Inflammatory macrophage treated with lipopolysaccharide for 4 hours (primary cell): Measurements from ENCODE around the gene SH3PXD2A.
"Not testable (repeated sequence)": the region's sequence is repeated elsewhere in the genome, so short reads cannot be mapped to it uniquely, and the experiment has no call there.

Experiments
- DNase-seq: peaks from one replicate; pipeline ENCODE4 v3.0.0-alpha.2; 2020

SH3PXD2A gene

GRCh38 chr10:103765168-103765567 lies 90.2 kb downstream of the SH3PXD2A start:
- DNase-seq, result no peak

- no peak for DNase-seq
These were observed 90.9 kb downstream of the SH3PXD2A start for GRCh38 chr10:103764296-103765088.

- DNase-seq, result peak; percentile 59
These were observed 91.8 kb downstream of the SH3PXD2A start for GRCh38 chr10:103763374-103764202.

GRCh38 chr10:103762916-103763315 lies 92.5 kb downstream of the SH3PXD2A start:
- no peak for DNase-seq

GRCh38 chr10:103762162-103762561 lies 93.2 kb downstream of the SH3PXD2A start:
- DNase-seq, result no peak

- DNase-seq, result peak; percentile 14
These were observed 94.1 kb downstream of the SH3PXD2A start for GRCh38 chr10:103761075-103761920.

- not testable (repeated sequence) for DNase-seq
These were observed 95.1 kb downstream of the SH3PXD2A start for GRCh38 chr10:103760233-103760632.

GRCh38 chr10:103759100-103759781 lies 96.1 kb downstream of the SH3PXD2A start:
- DNase-seq, result peak; percentile 66

- no peak for DNase-seq
These were observed 97.1 kb downstream of the SH3PXD2A start for GRCh38 chr10:103758294-103758681.

GRCh38 chr10:103757531-103758293 lies 97.7 kb downstream of the SH3PXD2A start:
- peak; percentile 71 for DNase-seq

- no peak for DNase-seq
These were observed 99.0 kb downstream of the SH3PXD2A start for GRCh38 chr10:103756277-103756869.

- peak; percentile 58 for DNase-seq
These were observed 102.6 kb downstream of the SH3PXD2A start for GRCh38 chr10:103752680-103753248.

- DNase-seq, result no peak
These were observed 103.6 kb downstream of the SH3PXD2A start for GRCh38 chr10:103751667-103752290.

- DNase-seq, result no peak
These were observed 104.5 kb downstream of the SH3PXD2A start for GRCh38 chr10:103750836-103751235.

GRCh38 chr10:103749779-103750178 lies 105.6 kb downstream of the SH3PXD2A start:
- no peak for DNase-seq

GRCh38 chr10:103748020-103748419 lies 107.4 kb downstream of the SH3PXD2A start:
- DNase-seq, result no peak

- DNase-seq, result no peak
These were observed 108.0 kb downstream of the SH3PXD2A start for GRCh38 chr10:103747193-103747865.

- no peak for DNase-seq
These were observed 108.8 kb downstream of the SH3PXD2A start for GRCh38 chr10:103746598-103746997.

- peak; percentile 26 for DNase-seq
These were observed 109.8 kb downstream of the SH3PXD2A start for GRCh38 chr10:103745341-103746247.
